Cerebellar nuclear complex (tissue), 1 donor: ENCODE results near the gene CAPRIN2.

Source experiments
- DNase-seq, 2 experiments: peaks; one replicate each; lab custom pipeline; 2025; lab: John Stamatoyannopoulos, UW

The CAPRIN2 gene

DNA sequence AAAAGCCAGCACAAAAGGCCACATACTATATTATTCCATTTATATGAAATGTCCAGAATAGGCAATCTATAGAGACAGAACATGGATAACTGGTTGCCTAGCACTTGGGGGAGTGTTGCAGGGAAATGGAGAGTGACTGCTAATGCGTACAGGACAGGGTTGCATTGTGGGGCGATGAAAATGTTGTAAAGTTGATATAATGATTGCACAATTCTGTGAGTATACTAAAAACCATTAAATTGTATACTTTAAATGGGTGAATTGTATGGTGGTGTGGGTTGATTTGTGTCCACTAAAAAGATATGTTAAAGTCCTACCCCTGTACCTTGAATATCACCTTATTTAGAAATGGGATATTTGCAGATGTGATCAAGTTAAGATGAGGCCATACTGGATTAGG, 7.0 kb upstream of the CAPRIN2 start:
- no peak for DNase-seq

GRCh38 chr12:30757316-30757715, 2.6 kb upstream of the CAPRIN2 start:
- no peak for DNase-seq

DNA sequence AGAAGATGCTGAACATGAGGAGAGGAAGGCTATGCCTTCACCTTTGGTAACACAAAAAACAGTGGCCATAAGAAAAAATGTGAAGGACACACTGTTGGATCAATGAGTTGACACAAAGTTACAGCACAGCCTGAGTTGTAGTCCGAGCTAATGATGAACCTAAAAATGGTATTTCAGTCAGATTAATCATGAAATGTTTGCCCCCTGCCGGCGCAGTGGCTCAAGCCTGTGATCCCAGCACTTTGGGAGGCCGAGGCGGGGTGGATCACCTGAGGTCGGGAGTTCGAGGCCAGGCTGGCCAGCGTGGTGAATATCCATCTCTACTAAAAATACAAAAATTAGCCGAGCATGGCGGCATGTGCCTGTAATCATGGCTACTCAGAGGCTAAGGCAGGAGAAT, 1.3 kb upstream of the CAPRIN2 start:
- DNase-seq, result no peak

GRCh38 chr12:30755395-30755762, 628 bp upstream of the CAPRIN2 start:
- DNase-seq, result no peak

- DNase-seq, result no peak
Observed at GRCh38 chr12:30754383-30754749, 385 bp downstream of the CAPRIN2 start.

- DNase-seq, result no peak
Observed at GRCh38 chr12:30753751-30754382, 884 bp downstream of the CAPRIN2 start.

GRCh38 chr12:30753233-30753632, 1.5 kb downstream of the CAPRIN2 start:
- DNase-seq, result no peak

GRCh38 chr12:30752255-30752654, 2.5 kb downstream of the CAPRIN2 start:
- no peak for DNase-seq

- no peak for DNase-seq
Observed at GRCh38 chr12:30748147-30748546, 6.6 kb downstream of the CAPRIN2 start.

DNA sequence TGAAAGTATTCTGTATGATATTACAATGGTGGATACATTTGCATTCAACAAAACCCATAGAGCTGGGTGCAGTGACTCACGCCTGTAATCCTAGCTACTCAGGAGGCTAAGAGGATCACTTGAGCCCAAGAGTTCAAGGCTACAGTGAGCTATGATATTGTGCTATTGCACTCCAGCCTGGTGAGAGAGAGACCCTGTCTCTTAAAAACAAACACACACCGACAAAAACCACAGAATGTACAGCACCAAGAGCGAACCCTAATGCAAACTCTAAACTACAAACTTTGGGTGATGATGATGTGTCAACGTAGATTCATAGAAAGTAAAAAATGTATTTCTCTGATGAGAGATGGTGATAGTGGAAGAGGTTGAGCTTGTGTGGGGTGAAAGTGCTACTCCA, 8.6 kb downstream of the CAPRIN2 start:
- DNase-seq, result no peak

DNA sequence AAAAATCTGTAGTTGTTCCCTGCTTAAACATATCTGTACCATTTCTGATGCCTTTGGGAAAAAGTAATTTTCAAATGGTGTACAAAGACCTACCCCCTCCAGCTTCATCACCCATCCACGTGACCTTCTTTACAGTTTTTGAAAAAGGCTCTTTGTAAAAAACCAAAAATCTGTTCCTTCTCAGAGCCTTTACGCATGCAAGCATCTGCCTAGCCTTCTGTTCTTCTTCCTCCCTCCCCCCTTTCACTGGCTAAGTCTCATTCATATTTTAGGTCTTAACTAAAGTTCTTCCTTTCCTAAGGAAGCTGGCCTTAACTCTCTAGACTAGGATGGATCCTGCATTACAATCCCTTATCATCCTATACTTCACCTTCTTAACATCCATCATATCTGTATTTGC, 10.4 kb downstream of the CAPRIN2 start:
- DNase-seq, result no peak

- no peak for DNase-seq
Observed at GRCh38 chr12:30740274-30740673, 14.5 kb downstream of the CAPRIN2 start.

DNA sequence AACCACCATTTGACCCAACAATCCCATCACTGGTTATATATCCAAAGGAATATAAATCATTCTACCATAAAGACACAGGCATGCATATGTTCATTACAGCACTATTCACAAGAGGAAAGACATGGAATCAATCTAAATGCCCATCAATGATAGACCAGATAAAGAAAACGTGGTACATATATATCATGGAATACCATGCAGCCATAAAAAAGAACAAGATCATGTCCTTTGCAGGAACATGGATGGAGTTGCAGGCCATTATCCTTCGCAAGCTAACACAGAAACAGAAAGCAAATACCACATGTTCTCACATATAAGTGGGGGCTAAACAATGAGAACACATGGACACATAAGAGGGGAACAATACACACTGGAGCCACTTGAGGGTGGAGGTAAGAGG, 15.7 kb downstream of the CAPRIN2 start:
- DNase-seq, result no peak

DNA sequence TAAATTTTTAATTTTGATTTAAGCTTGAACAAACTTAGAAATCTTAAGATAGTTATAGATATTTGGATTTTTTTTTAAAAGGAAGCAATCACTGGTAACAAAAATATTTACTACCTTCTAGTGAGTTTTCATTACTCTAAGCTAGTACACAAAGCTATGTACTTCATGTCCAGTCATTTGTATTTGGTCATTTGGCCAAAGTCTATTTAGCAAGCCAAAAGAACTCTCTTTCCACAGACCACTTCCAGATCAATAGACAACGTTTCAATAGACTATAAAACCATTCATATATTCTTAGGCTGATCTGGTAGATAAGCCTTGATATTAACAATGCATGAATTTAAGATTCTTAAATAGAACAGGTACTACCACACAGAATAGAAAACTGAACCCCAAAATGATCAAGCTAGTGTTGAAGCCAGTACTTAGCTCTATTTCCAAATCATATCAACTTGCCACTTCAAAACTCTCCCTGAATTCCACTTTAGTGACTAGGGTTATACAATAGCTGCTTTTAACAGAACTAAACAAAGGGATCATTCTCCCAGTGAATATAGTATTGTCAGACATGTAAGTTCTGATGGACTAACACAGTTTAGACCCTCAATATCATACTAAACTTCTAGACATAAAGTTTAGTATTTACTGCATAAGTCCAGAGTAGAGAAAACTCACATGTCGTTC, 21.7 kb downstream of the CAPRIN2 start:
- no peak for DNase-seq

GRCh38 chr12:30730011-30730410, 24.7 kb downstream of the CAPRIN2 start:
- no peak for DNase-seq

DNA sequence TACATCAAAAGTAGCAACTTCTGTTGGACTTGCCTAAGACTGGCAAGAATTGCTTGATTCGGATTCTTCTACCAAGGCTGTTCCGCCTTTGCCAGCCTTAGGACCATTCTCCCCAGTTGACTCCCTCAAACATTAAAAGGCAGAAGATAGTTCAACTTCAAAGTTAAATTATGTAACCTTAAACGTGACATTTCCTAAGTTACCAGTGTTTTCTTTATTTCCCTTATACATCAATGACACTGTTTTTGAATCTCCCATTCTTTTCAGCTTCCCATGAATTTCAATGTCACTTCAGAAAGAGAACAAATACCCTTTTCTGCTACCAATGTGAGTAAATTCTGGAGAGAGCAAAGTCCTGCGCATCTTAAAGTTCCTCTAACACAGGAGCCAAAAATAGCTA, 25.2 kb downstream of the CAPRIN2 start:
- no peak for DNase-seq

DNA sequence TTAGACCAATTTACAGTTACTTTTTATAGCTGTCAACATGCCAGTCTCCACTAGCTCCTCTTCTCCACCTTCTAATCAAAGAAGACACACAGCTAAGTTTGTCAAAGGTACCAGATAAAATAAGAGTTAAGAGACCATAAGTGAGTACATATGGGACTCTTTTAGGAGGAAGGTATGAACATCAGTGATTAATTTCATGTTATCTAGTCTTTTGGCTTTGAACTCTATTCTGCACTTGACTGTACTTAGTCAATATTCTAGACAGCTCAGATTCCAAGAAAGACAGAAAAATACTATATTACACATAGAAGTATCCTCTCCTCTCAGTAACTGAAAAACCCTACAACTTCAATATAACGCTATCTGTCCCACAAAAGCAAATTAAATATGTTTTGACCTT, 28.1 kb downstream of the CAPRIN2 start:
- no peak for DNase-seq

DNA sequence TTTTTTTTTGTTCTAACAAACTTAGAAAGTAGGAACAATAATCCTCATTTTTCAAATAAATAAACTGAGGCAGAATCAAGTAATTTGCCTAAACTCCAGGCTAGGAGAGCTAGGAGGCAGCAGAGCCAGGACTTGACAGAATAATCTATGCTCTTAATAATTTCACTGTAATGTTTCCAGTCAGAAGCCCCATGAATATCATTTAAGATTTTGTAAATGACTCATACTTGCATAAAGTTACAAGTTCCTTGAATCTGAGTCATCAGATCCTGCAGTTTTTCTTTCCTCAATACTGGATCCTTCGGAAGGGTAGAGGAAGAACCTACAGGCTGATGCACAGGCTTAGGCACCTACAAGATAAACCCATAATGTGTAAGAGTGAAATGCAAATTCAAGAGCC, 29.0 kb downstream of the CAPRIN2 start:
- DNase-seq, result no peak

GRCh38 chr12:30719060-30719459, 35.7 kb downstream of the CAPRIN2 start:
- DNase-seq, result no peak

DNA sequence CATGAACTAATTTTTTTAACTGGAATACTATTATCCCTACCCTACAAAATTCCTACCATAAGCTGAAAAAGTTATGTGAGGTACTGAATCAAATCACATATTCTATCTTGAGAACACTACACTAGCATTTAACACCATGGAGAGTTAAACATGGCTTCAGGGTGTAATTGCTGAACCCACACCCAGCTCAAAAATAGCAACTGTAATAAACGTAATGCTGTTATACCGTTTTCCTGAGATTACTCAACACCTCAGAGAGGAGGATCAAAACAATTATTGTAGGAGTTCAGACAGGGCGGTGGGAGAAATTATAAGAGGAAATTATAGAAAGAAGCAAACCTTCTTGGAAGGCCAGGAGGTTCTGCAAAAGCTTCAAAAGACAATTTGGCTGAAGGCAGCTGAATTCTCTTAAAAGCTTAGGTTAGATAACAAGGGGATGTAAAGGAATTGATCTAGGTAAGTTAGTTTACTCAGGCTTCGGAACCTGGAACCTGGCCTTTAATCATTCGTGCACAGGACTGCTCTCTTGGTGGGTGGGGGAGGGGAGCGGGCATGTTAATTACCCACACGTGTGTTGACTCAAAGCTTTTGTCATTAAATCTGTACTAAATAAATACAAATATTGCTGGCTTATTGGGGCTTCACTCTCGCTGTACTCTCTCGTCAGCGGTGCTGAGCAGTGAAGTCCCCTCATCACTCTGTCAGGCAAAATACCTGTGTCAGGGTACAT, 47.0 kb downstream of the CAPRIN2 start:
- no peak for DNase-seq

DNA sequence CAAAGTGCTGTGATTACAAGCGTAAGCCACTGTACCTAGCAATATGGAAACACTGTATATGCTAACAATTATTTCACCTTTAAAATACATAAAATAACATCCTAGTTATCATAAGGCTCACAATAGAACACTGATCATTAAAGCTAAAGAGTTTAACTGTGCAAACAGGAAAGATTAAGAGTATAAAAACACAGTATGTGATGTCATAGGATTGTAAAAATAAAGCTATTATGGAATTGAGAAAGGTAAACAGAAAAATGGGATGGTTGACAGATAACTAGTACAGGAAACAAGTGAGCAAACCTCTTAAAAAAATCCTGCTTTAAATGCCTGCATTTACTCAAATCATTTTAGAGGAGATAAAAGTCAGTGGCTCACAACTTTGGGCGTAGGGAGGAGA, 48.3 kb downstream of the CAPRIN2 start:
- DNase-seq, result no peak

DNA sequence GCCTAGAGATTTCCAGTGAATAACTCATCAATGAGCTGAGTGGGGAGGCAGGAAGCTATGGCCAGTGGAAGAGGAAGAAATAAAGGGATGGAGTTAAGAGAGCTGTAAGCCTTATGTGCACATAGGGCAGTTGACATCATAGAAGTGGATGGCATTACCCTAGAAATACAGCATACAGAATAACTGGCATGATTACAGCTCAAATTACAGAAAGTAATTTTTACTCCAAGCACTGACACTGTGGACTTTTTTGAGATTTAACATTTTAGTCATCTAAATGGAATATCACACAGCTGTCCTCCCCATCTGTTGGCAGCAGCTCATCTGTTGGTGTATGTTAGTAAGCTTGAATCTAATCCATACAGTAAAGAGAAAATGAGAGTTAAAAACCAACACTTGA, 53.7 kb downstream of the CAPRIN2 start:
- no peak for DNase-seq

- DNase-seq, result no peak
Observed at GRCh38 chr12:30700216-30700900, 54.4 kb downstream of the CAPRIN2 start.
